ENCODE data around the gene ADAMTS9.

ADAMTS9 gene

DNA sequence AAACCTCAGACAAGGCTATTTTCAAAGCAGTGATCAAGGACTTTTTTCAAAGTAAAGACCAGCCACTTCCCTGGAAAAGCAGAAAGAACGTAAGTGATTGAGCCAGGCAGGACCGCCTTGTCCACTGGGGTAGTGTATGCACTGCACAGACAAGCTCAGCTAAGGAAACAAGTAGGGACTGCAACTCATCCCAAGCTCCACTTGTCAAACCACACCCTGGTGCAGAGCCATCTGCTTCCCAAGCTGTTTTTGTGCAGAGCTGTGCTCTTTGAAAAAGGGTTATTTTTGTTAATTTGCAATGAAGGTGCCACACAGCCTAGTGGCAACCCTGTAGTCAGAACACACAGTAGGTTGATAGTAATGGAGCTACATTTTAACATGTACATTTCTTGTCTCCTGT, 193.3 kb downstream of the ADAMTS9 start:
- DNase-seq (ENCODE audit: low read depth in 3 of 3) = no peak

DNA sequence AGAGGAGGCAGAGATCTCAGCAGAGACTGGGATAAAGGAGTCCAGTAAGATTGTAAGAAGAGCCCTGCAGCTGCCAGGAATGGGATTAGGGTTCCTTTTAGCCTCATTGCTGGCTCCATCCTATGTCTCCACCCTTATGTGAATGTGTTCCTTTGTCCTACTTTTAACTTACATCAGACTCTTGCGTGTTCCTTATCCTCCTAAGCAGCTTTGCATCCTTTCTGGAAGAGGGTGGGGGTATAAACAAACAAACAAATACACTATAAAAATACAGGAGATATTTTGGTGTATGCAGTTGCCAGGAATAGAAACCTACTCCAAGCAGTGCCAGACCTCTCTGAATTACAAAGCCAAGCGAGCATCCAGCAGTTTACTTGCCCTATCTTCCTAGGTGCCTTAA, 194.7 kb downstream of the ADAMTS9 start:
- no peak for DNase-seq (ENCODE audit: low read depth in 3 of 3)

DNA sequence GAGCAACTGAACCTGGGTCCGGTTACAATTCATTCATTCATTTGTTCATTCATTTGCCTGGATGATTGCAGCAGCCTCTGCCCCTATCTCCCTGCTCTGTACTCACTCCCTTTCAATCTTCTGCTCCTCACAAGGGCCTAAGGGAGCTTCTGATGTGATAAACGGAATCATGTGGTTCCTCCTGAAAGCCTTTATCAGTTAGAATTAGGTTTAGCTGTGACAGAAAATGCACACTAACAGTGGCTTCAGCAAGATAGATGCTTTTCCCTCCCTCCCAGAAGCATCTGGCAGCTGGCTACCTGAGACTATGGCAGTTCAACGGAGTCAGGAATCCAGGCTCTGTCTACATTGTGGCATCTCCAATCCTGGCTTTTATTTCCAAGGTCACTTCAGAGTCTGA, 196.0 kb downstream of the ADAMTS9 start:
- no peak for DNase-seq (ENCODE audit: low read depth in 3 of 3)

DNA sequence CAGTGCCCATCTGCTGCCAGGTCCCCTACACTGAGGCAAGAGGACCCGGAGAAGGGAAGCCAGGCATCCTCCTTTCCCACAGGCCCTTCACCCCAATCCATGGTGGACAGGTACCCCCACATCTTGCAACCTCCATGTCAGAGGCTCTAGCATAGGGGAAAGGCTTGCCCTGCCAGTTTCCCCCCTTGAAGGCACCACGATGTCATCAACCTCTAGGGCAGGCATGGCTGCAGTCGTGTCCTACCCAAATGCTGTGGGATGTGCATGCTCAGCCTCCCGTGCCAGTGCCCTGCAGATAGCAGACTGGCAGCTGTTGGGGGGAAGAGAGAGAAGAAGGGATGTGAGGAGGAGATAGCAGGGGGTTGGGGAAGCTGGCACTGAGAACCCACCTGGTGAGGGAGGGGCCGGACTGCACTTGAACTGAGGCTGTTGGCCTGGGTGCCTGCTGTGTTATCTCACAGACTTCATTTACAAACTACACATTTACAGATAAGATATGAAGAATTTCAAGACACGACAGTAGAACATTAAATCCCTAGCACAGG, 197.5 kb downstream of the ADAMTS9 start:
- no peak for DNase-seq (ENCODE audit: low read depth in 3 of 3)

DNA sequence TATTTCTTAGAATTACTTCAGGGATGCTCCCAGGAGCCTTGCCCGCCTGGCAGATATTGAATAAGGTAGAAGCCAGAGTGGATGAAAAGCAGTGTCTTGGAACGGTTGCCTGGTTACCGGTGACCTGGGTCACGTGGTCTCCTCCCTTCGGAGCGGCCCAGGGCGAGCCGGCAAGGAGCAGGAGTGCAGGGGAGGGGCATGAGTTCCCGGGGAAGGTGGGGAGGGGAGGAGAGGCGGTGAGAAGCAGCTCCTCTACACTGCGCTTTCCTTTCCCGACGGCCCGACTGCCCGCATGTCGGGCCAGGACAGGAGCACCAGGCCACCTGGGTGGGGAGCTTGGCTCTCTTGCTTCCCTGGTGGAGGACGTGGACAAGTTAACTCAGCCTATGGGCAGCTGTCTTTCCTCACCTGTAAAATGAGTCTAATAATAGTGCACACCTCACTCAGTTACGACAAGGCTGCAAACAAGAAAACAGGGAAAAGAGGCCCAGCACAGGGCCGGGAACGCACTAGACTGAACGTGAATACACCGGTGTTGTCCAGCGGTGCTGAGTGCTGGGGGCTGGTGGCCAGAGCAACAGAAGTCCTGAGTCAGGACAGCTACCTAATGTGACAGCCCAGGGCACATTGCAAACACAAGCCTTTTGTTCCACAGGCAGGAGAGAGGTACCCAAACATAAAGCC, 198.3 kb downstream of the ADAMTS9 start:
- no peak for DNase-seq (ENCODE audit: low read depth in 3 of 3)

DNA sequence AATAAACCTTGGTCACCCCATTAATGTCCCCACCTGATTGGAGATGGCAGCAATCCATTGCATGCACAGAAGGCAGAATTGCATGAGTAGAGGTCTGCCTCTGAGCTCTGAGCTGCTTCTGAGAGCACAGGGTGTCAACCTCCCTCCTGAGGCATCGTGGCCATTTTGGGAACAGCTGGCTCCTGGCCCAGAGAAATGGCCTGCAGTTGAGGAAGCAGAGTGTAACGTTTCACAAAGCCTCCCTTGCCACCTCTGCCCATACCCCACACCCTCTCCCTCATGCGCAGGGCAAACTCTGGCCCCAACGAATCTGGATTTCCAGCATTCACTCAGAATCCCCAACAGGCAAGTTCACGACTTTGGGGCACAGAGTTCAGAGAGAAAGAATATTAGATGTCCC, 198.9 kb downstream of the ADAMTS9 start:
- no peak for DNase-seq (ENCODE audit: low read depth in 3 of 3)

DNA sequence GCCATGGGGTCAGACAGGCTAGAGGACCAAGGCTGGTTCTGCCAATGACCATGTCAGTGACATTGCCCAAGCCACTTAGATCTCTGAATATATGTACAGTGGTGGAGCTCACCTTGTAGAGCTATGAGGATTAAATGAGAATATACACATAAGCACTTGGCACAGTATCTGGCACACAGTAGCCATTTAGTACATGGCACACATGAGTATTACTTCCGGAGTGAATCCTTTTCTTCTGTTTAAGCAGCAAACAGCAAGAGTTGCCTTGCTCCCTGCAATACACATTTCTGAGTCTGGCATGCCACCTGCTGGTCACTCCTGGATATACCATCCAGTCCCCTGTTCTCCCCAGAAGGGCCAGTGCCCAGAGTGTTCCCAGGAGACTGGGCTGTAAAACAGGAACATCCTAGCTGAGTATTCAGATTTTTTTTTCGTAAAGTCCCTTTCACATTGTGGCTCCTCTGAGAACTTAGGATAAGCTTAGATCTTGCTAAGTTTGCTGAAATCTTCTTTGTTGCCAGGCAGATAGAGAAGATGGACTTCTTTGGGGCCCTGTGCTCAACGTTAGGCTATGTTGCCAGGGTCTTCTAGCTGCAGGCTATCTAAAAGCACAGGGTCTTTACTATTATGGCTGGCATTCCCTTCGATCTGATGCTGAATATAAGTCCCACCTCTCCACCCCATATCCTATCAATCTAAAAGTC, 203.4 kb downstream of the ADAMTS9 start:
- peak; percentile 35 to 37 (median 35) for DNase-seq (ENCODE audit: low read depth in 3 of 3)

DNA sequence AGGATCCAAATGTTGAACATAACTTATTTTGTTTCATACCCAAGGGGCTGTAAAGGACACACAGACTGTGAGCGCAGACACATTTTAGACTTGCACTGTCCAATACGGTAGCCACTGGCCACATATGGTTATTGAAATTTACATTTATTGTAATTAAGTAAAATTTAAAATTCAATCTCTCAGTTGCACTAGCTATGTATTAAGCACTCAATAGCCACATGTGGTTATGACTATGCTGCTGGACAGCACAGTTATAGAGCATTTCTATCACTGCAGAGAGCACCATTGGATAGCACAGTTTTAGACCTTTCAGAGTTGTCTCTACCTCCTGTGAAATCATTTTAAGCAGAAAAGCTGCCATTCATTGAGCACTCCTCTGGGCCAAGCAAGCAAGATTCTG, 204.3 kb downstream of the ADAMTS9 start:
- no peak for DNase-seq (ENCODE audit: low read depth in 3 of 3)

DNA sequence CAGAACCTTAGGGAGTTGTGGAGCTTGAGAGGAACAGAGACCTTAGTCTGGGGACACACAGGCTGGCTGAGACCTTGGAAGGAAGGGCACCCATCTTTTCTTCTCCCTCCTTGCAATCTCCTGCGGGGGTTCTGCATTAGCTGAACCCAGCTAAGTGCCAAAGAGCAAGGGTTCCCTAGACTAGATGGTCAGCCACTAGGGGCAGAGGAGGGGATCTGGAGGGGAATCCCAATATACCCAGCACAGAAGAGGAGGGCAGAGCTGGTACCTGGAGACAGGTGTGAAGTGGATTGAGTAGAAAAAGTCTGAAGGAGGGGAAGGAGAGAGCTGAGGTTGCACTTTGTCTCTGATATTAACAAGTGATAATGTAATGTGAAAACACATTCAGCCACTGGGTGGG, 212.8 kb downstream of the ADAMTS9 start:
- DNase-seq (ENCODE audit: low read depth in 3 of 3) = no peak

DNA sequence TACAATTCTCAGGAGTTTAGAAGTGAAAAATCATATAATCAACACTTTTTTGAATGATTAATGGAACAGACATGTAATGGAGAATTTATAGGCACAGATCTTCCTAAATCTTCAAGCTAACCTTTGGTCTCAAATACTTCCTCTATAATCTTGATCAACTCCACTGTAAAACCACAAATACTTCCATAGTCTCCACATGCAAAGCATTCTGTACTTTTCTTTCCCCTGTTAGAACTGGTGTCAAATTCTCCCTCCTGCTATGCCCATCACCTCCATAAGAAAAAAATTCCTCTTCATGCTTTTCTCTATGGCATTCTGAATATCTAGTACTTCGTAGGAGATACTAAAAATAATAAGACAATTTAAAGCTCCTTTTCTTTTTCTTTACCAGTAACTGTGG, 214.3 kb downstream of the ADAMTS9 start:
- DNase-seq (ENCODE audit: low read depth in 3 of 3) = no peak

DNA sequence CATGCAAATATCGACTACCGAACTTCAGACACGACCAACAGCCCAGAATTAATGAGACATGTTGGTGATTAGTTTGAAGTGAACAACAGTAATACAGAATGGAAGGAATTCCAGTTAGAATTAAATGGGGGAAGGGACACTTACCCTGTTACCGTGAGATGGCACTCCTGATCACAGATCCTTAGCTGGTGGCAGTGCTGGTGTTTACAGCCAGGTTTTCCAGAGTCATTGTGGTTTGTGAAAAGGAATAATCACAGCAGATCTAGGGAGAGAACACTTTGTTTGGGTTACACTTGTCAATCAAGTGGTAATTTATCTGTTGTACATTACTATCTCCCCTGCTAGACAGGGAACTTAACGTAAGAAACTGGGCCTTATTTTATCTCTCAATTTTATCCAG, 217.4 kb downstream of the ADAMTS9 start:
- DNase-seq (ENCODE audit: low read depth in 3 of 3) = no peak

DNA sequence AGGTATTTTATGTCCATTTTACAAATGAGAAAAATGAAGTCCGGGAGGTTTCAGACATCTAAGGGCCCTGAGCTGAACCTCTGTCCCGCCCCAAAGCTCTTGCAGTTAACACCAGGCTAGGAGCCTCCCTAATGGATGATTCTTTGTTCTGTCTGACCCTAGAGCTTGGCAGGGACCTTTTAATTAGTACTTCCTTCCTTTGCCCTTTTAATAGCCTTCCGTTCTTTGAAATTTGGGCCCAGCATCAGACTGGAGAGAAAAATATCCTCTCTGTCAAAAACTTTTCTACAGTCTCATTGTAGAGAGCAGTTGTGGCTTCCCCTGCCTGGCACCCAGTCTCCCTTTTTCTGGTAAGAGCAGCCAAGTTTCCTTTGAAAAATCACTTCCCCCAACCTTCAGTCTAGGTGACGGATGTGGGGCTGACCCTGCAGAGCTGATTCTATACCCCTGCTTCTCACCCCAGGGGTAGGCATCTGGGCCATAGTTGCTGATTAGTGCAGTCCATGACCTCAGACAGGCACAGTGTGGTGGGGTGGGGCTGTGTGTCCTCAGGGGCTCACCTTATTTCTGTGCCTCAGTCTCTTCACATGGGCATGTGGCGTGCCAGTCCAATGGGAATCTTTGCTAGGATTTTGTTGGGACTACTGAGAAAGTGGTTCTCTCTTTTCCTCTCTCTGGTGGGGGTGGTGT, 220.4 kb downstream of the ADAMTS9 start:
- no peak for DNase-seq (ENCODE audit: low read depth in 3 of 3)

Data from stimulated activated CD4-positive, alpha-beta T cell treated with anti-CD3 and anti-CD28 coated beads, TNF-alpha, amount 100 ng/mL, for 4 hours (primary cell).